Liver (tissue), 9 donors: Measurements from ENCODE around the gene ALCAM. TPM values are rescaled to one million over a fixed set of nuclear protein-coding genes. Genes with fewer than 3 reads are reported as not detected.

Experiments used
- DNase-seq: peaks from one replicate; pipeline ENCODE4 v3.0.0-alpha.2; 2017; ENCODE audit warnings: low spot score
- H3K27ac ChIP-seq, 2 donors: one replicate each; pipeline ENCODE4 v1.7.0; 2013; ENCODE audit warnings: inconsistent platforms in 2 of 2, low read length in 2 of 2, control low read depth in 1 of 2, low read depth in 1 of 2, mild to moderate bottlenecking in 1 of 2
- H3K27me3 ChIP-seq, 4 donors: one replicate each; pipeline versions ENCODE4 v1.6.1 to v1.7.0; 2013; ENCODE audit warnings: low read length in 3 of 4, inconsistent platforms in 1 of 4, mild to moderate bottlenecking in 1 of 4, moderate library complexity in 1 of 4; ENCODE audit not compliant: control insufficient read depth in 4 of 4, insufficient read depth in 4 of 4
- H3K36me3 ChIP-seq, 4 donors: one replicate each; pipeline versions ENCODE4 v1.6.1 to v1.7.0; 2013; ENCODE audit warnings: low read length in 3 of 4, mild to moderate bottlenecking in 3 of 4, low read depth in 1 of 4, moderate library complexity in 1 of 4; ENCODE audit not compliant: control insufficient read depth in 4 of 4, insufficient read depth in 3 of 4
- H3K4me1 ChIP-seq, 4 donors: one replicate each; pipeline versions ENCODE4 v1.6.1 to v1.7.0; 2013; ENCODE audit warnings: low read length in 3 of 4, mild to moderate bottlenecking in 3 of 4, moderate library complexity in 1 of 4; ENCODE audit not compliant: control insufficient read depth in 4 of 4, insufficient read depth in 4 of 4
- H3K4me3 ChIP-seq, 3 donors: one replicate each; pipeline versions ENCODE4 v1.6.1 to v1.7.0; 2013; ENCODE audit warnings: low read length in 3 of 3, control low read depth in 1 of 3, low read depth in 1 of 3, mild to moderate bottlenecking in 1 of 3
- H3K9ac ChIP-seq, 2 donors: one replicate each; pipeline ENCODE4 v1.7.0; 2013; ENCODE audit warnings: low read length in 2 of 2, mild to moderate bottlenecking in 2 of 2, moderate library complexity in 2 of 2, control low read depth in 1 of 2, low read depth in 1 of 2
- H3K9me3 ChIP-seq, 4 donors: one replicate each; pipeline versions ENCODE4 v1.6.1 to v1.7.0; 2013; ENCODE audit warnings: low read length in 3 of 4; ENCODE audit not compliant: control insufficient read depth in 4 of 4
- ATF3 ChIP-seq: IDR thresholded peaks from 2 replicates; pipeline ENCODE4 v1.6.1; 2016; ENCODE audit warnings: antibody characterized with exemption
- EGR1 ChIP-seq, 2 donors: IDR thresholded peaks; 2 replicates each; pipeline ENCODE4 v1.6.1; 2016 to 2018; ENCODE audit warnings: antibody characterized with exemption in 2 of 2, low read depth in 2 of 2
- FOXA2 ChIP-seq: IDR thresholded peaks from 2 replicates; pipeline ENCODE4 v1.6.1; 2016; ENCODE audit warnings: antibody characterized with exemption
- GABPA ChIP-seq, 2 donors: IDR thresholded peaks in 1 of 2; conservative IDR thresholded peaks in 1 of 2; 2 replicates each; pipeline ENCODE4 v1.6.1; 2016; ENCODE audit warnings: antibody characterized with exemption in 2 of 2, mild to moderate bottlenecking in 1 of 2, moderate library complexity in 1 of 2
- HNF4A ChIP-seq, 2 donors: conservative IDR thresholded peaks; 2 replicates each; pipeline ENCODE4 v1.6.1; 2016; ENCODE audit warnings: antibody characterized with exemption in 2 of 2, mild to moderate bottlenecking in 2 of 2
- MAX ChIP-seq: IDR thresholded peaks from 2 replicates; pipeline ENCODE4 v1.6.1; 2016; ENCODE audit warnings: antibody characterized with exemption
- NR2F2 ChIP-seq: IDR thresholded peaks from 2 replicates; pipeline ENCODE4 v1.6.1; 2016; ENCODE audit warnings: antibody characterized with exemption
- RAD21 ChIP-seq, 2 donors: IDR thresholded peaks; 2 replicates each; pipeline ENCODE4 v1.6.1; 2016; ENCODE audit warnings: antibody characterized with exemption in 2 of 2, mild to moderate bottlenecking in 2 of 2
- REST ChIP-seq: IDR thresholded peaks from 2 replicates; pipeline ENCODE4 v1.6.1; 2016; ENCODE audit warnings: antibody characterized with exemption, mild to moderate bottlenecking
- TAF1 ChIP-seq: conservative IDR thresholded peaks from 2 replicates; pipeline ENCODE4 v1.6.1; 2016; ENCODE audit warnings: antibody characterized with exemption, mild to moderate bottlenecking
- YY1 ChIP-seq: IDR thresholded peaks from 2 replicates; pipeline ENCODE4 v1.6.1; 2016; ENCODE audit warnings: antibody characterized with exemption, mild to moderate bottlenecking
- ZBTB33 ChIP-seq: IDR thresholded peaks from 2 replicates; pipeline ENCODE4 v1.6.1; 2016; ENCODE audit warnings: antibody characterized with exemption
- WGBS: extraction: QIAGEN DNeasy Blood & Tissue Kit; methylation state at CpG from one replicate; pipeline ENCODE4 v1.1.7; 2013; 5-methylcytosine and 5-hydroxymethylcytosine counted together
- polyA plus RNA-seq, 2 donors: library from polyadenylated mRNA; stranded (reverse) in 1 of 2; unstranded in 1 of 2; fragments of 200-250 nt in 1 of 2; fragments of >200 nt in 1 of 2; fragmentation: Nextera tagmentation in 1 of 2; extraction: Ambion mirVana in 1 of 2; gene quantifications; one replicate each; pipeline versions ENCODE4 v1.2.1 to v1.2.3, GENCODE V29; 2013 to 2015
- total RNA-seq, 2 donors: library from RNA; depleted of rRNA; stranded (reverse); fragments of >200 nt; gene quantifications; one replicate each; pipeline ENCODE4 v1.2.3, GENCODE V29; 2014
- donor health status: healthy.
- donor health status: healthy.
- donor health status: healthy.
- donor health status: healthy.
- donor health status: healthy.

Gene ALCAM
- total and polyA plus RNA-seq, 4 donors = 14.2 to 62.0 (median 32.3) TPM

- Histone ChIP-seq H3K4me3 (no peak overlapping the region), H3K9me3 (no peaks in the 10 kb centered on the region), H3K9ac (no peak overlapping the region), H3K4me1 (peaks cover 0 to under 1% (median 0%) of the 10 kb centered on the region in 4 donors), H3K27ac (no peak overlapping the region), H3K27me3 (no peaks in the 10 kb centered on the region), H3K36me3 (no peaks in the 10 kb centered on the region)
- no peak for DNase-seq
- WGBS = 90% methylated on average over 2 of the region's 2 CpGs
- TF ChIP-seq HNF4A (conservative IDR thresholded peaks at IDR 0.05) (no peak), NR2F2 (no peak), EGR1 (IDR thresholded peaks at IDR 0.05; ENCODE audit: low read depth in 2 of 2) (no peak), MAX (no peak), REST (no peak), YY1 (no peak)
Measured at GRCh38 chr3:105360003-105360402, 6.7 kb upstream of the ALCAM start.

GRCh38 chr3:105362021-105362665 lies 4.6 kb upstream of the ALCAM start:
- WGBS = 88% methylated on average over 1 of the region's 1 CpG
- no peak overlapping the region for H3K9ac ChIP-seq

More at GRCh38 chr3:105362021-105362665, 4.6 kb upstream of the ALCAM start:
- no peak for DNase-seq
- Histone ChIP-seq H3K9me3 (no peaks in the 10 kb centered on the region), H3K4me1 (peaks cover 0 to 15% (median 9%) of the 10 kb centered on the region in 4 donors), H3K27ac (no peak overlapping the region), H3K36me3 (no peaks in the 10 kb centered on the region), H3K4me3 (no peak overlapping the region), H3K27me3 (no peaks in the 10 kb centered on the region)
- no peak for TF ChIP-seq MAX
- no peak for TF ChIP-seq NR2F2
- TF ChIP-seq EGR1 (IDR thresholded peaks at IDR 0.05; ENCODE audit: low read depth in 2 of 2) = no peak
- no peak for TF ChIP-seq ATF3
- no peak for TF ChIP-seq RAD21 (IDR thresholded peaks at IDR 0.05)
- TF ChIP-seq TAF1 = no peak
- TF ChIP-seq GABPA (IDR thresholded peaks at IDR 0.05 in 1 of 2, conservative IDR thresholded peaks at IDR 0.05 in 1 of 2) = no peak
- TF ChIP-seq FOXA2 = no peak
- TF ChIP-seq REST = no peak
- TF ChIP-seq ZBTB33 = no peak
- no peak for TF ChIP-seq YY1
